ENCODE measurements around the gene PLOD2. TPM values are rescaled to one million over a fixed set of nuclear protein-coding genes. Genes with fewer than 3 reads are reported as not detected.

Gene PLOD2
- total RNA-seq, 1 experiment from 2014 or later = 158 TPM

GRCh38 chr3:146086211-146086610, 74.8 kb downstream of the PLOD2 start:
- DNase-seq (ENCODE audit: low read depth, low spot score) (no peak), ATAC-seq (no peak)
- in situ Hi-C loops (cut with HindIII; ENCODE audit: low pct_unique_long_range_greater_than_20kb, low sequenced_read_pairs) = no loop called here
- ChIA-PET POLR2A (no interaction called here), CTCF (no interaction called here)
- no peak overlapping the region for H3K4me3 ChIP-seq (ENCODE audit: low read depth in 2 of 2, low read length in 2 of 2)
- no peak overlapping the region for H3K27ac ChIP-seq (ENCODE audit: low read length)
- no peaks in the 10 kb centered on the region for H3K9me3 ChIP-seq (ENCODE audit: control insufficient read depth, insufficient read depth, low read depth, low read length)
- no peaks in the 10 kb centered on the region for H3K27me3 ChIP-seq (ENCODE audit: control insufficient read depth, insufficient read depth, low read length)
- TF ChIP-seq SIN3A (IDR thresholded peaks at IDR 0.05; ENCODE audit: borderline replicate concordance, insufficient read depth, low read depth, low read length) (no peak), TCF7L2 (IDR thresholded peaks at IDR 0.05; ENCODE audit: low read depth, low read length) (no peak), REST (IDR thresholded peaks at IDR 0.05; ENCODE audit: insufficient read depth in 1 of 2, low read depth in 2 of 2, low read length in 1 of 2) (no peak), POLR2AphosphoS5 (IDR thresholded peaks at IDR 0.05; ENCODE audit: low read depth, low read length) (no peak)
- TF ChIP-seq, protein P1, sequence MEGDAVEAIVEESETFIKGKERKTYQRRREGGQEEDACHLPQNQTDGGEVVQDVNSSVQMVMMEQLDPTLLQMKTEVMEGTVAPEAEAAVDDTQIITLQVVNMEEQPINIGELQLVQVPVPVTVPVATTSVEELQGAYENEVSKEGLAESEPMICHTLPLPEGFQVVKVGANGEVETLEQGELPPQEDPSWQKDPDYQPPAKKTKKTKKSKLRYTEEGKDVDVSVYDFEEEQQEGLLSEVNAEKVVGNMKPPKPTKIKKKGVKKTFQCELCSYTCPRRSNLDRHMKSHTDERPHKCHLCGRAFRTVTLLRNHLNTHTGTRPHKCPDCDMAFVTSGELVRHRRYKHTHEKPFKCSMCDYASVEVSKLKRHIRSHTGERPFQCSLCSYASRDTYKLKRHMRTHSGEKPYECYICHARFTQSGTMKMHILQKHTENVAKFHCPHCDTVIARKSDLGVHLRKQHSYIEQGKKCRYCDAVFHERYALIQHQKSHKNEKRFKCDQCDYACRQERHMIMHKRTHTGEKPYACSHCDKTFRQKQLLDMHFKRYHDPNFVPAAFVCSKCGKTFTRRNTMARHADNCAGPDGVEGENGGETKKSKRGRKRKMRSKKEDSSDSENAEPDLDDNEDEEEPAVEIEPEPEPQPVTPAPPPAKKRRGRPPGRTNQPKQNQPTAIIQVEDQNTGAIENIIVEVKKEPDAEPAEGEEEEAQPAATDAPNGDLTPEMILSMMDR (IDR thresholded peaks at IDR 0.05) = no peak
- BruUV-seq (replicated peaks) = no TSS peak
- no peaks in the 10 kb centered on the region for H3K4me1 ChIP-seq (ENCODE audit: control insufficient read depth, insufficient read depth, low read length)
- peaks cover 9% of the 10 kb centered on the region for H3K36me3 ChIP-seq (ENCODE audit: control insufficient read depth, insufficient read depth, low read length)
- intact Hi-C loops (cut with micrococcal nuclease; ENCODE audit: unreplicated experiment) = no loop called here

DNA sequence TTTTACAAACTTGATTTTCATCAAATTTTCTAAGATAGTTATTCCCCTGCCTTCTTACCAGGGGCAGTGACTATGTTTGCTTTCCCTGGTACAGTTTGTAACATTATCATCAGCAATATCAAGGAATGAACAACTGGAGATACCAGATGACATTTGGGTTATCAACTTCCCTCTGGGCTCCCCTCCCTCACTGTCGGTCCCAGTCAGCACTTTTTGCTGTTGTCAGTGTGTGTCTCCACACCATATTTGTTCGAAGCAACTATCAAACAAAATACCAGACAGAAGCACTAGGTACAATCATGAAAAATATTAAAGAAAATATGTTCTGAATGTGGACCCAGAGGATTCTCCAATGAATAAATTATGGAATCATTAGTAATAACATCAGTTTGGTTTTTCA, 75.3 kb downstream of the PLOD2 start:
- no TSS peak for BruUV-seq (replicated peaks)
- ATAC-seq = no peak
- in situ Hi-C loops (cut with HindIII; ENCODE audit: low pct_unique_long_range_greater_than_20kb, low sequenced_read_pairs) = no loop called here
- no peak overlapping the region for H3K27ac ChIP-seq (ENCODE audit: low read length)
- no peak for DNase-seq (ENCODE audit: low read depth, low spot score)
- ChIA-PET POLR2A (no interaction called here), CTCF (no interaction called here)
- H3K9me3 ChIP-seq (ENCODE audit: control insufficient read depth, insufficient read depth, low read depth, low read length) = no peaks in the 10 kb centered on the region
- TF ChIP-seq REST (IDR thresholded peaks at IDR 0.05; ENCODE audit: insufficient read depth in 1 of 2, low read depth in 2 of 2, low read length in 1 of 2) (no peak), SIN3A (IDR thresholded peaks at IDR 0.05; ENCODE audit: borderline replicate concordance, insufficient read depth, low read depth, low read length) (no peak), TCF7L2 (IDR thresholded peaks at IDR 0.05; ENCODE audit: low read depth, low read length) (no peak), POLR2AphosphoS5 (IDR thresholded peaks at IDR 0.05; ENCODE audit: low read depth, low read length) (no peak)
- TF ChIP-seq, protein P1 (IDR thresholded peaks at IDR 0.05) = no peak
- intact Hi-C loops (cut with micrococcal nuclease; ENCODE audit: unreplicated experiment) = no loop called here
- H3K36me3 ChIP-seq (ENCODE audit: control insufficient read depth, insufficient read depth, low read length) = peaks cover 9% of the 10 kb centered on the region
- no peak overlapping the region for H3K4me3 ChIP-seq (ENCODE audit: low read depth in 2 of 2, low read length in 2 of 2)
- H3K27me3 ChIP-seq (ENCODE audit: control insufficient read depth, insufficient read depth, low read length) = no peaks in the 10 kb centered on the region
- H3K4me1 ChIP-seq (ENCODE audit: control insufficient read depth, insufficient read depth, low read length) = peaks cover 2% of the 10 kb centered on the region; the same call in 1 of the 2 replicates

Data from Panc1 (cell line).